ENCODE measurements around the gene NOS1AP.

Gene NOS1AP

DNA sequence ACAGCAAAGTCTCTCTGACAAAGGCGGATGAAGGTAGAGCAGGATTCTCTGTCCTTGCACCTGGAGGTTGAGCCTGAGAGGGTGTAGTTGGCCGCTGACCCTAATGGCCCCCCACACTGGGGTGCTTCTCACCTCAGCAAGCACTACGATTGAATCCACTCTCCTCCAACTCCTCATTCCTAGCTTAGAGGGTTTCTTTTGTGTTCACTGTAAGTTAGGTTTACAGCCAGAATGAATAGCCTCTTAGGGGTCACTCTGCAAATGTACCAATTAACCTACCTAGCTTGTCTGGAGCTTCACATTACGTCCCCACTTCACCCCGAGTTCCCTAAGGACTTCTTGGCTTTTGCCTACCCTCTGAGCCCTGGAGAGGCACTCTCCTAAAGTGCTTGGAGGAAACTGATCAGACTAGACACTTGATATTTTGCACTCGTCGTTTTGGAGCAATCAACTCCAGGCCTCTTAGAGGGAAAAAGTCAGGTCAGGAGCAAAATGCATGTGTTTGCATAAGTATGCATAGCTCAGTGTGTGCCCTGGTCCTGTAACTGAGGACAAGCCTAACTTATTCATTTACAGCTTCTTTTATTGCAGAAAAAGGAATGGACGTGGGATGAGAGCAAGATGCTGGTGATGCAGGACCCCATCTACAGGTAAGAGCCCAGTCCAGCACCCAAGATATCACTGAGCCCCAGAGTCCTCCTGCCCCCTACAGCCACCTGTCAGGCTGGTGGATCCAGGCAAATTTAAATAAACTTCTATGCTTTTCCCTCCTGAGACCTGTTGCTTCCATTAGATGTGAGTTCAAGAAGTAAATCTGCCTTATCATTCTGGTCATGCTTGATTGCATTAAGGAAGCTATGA lies 230.8 kb downstream of the NOS1AP start:
- no peak for DNase-seq (ENCODE audit: low read depth)
- no peak overlapping the region for H3K4me3 ChIP-seq (ENCODE audit: low read depth, low read length)

DNA sequence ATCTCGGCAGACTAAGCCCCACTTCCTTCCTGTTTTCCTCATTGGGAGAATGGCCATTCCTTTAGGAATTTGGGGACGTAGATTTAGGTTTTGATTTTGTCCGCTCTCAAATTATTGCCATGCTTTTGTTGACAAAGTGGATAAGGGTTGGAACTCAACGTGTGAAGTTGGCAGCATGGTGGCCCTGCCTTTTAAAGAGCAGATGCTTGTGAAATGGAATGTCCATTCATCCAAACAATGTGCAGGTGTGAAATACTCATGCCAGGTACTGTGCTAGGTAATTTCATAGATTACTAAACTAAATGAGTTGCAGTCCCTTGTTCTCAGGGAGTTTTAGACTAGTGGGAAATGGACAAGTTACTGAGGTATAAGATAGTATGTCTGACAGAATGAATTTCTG lies 232.2 kb downstream of the NOS1AP start:
- no peak for DNase-seq (ENCODE audit: low read depth)
- H3K4me3 ChIP-seq (ENCODE audit: low read depth, low read length): no peak overlapping the region

GRCh38 chr1:162302306-162303003 lies 233.0 kb downstream of the NOS1AP start:
- H3K4me3 ChIP-seq (ENCODE audit: low read depth, low read length): no peak overlapping the region
- no peak for DNase-seq (ENCODE audit: low read depth)

GRCh38 chr1:162303004-162303344 lies 233.5 kb downstream of the NOS1AP start:
- H3K4me3 ChIP-seq (ENCODE audit: low read depth, low read length): no peak overlapping the region
- peak; percentile 74 for DNase-seq (ENCODE audit: low read depth)

- no peak overlapping the region for H3K4me3 ChIP-seq (ENCODE audit: low read depth, low read length)
- no peak for DNase-seq (ENCODE audit: low read depth)
These were observed 235.2 kb downstream of the NOS1AP start for GRCh38 chr1:162304736-162305135.

DNA sequence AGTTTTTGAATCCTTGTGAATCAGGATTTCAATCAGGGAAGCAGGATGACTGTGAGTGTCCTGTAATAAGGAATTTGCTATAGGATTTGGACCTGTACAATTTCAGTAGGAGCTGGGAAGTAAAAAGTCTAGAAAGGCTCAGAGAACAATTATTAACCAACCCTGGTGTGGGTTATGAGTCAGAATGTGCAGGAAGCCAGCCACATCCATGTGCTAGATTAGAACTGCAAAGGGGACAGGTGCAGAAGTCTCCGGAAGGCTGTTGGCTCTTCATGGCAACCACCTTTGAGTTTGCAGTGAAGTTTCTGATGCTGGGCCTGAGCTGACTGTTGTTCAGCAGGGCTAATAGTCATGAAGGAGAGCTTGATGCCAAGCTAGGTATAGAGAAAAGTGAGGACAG lies 236.5 kb downstream of the NOS1AP start:
- H3K4me3 ChIP-seq (ENCODE audit: low read depth, low read length): no peak overlapping the region
- DNase-seq (ENCODE audit: low read depth): no peak

DNA sequence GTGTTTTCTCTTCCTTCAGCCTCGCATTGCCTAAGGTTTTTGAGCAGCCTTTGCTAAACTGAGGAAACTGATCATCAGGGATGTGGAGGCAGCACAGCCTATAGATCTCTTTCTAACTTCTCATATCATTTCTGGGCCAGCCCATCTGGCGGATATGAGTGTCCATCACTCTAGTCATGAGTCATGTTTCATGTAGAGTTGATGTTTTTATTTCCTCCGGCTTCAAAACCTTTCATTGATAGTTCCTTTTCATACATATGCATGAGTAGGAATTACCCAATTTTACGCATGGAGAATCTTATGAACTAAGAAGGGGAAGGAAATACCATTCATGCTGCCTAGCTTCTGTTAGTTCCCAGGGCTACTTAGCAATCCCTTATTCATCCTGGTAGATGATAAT lies 240.8 kb downstream of the NOS1AP start:
- DNase-seq (ENCODE audit: low read depth): no peak
- no peak overlapping the region for H3K4me3 ChIP-seq (ENCODE audit: low read depth, low read length)

DNA sequence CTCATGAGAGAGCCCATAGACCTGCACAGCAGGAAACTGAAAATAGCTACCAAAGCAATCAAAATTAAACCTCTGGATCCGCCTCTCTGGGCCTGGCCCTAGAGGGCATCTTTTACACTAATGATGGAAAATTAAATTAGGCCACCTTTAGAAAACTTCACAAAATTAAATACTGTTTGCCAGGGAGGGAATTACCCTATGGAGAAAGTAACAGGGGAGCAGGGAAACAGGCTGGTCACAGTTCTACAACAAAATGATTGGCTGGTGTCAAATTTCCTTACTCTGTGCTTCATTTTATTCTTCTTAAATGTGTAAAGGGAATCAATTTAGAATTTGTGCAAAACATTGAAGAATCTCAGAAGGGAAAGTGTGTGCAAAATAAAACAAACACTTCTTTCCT lies 244.7 kb downstream of the NOS1AP start:
- H3K4me3 ChIP-seq (ENCODE audit: low read depth, low read length): no peak overlapping the region
- DNase-seq (ENCODE audit: low read depth): no peak

- no peak overlapping the region for H3K4me3 ChIP-seq (ENCODE audit: low read depth, low read length)
These were observed 246.2 kb downstream of the NOS1AP start for GRCh38 chr1:162315673-162316072.

DNA sequence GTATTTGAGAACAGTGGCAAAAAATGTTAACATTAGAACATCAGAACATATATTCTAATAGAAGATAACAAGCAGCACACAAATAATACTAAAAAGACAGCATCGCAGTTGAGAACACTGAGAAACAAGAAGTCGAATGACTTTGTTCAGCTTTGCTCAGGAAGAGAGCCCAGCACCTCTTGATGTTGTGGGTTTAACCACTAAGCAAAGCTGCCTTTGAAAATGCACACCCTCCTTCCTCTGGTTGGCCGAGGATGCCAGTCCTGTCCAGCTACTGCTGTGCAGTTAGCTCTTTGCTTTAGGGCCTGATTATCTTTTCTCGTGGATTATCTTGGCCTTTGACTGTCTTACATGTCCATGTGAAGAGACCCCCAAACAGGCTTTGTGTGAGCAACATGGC lies 246.7 kb downstream of the NOS1AP start:
- H3K4me3 ChIP-seq (ENCODE audit: low read depth, low read length): no peak overlapping the region
- DNase-seq (ENCODE audit: low read depth): no peak

More at GRCh38 chr1:162315673-162316072, 246.2 kb downstream of the NOS1AP start:
- no peak for DNase-seq (ENCODE audit: low read depth)

GRCh38 chr1:162317621-162318020 lies 248.1 kb downstream of the NOS1AP start:
- no peak for DNase-seq (ENCODE audit: low read depth)

GRCh38 chr1:162319493-162320175 lies 250.1 kb downstream of the NOS1AP start:
- peak; percentile 44 for DNase-seq (ENCODE audit: low read depth)
- no peak overlapping the region for H3K4me3 ChIP-seq (ENCODE audit: low read depth, low read length)

More at GRCh38 chr1:162317621-162318020, 248.1 kb downstream of the NOS1AP start:
- H3K4me3 ChIP-seq (ENCODE audit: low read depth, low read length): no peak overlapping the region

GRCh38 chr1:162321809-162322422 lies 252.4 kb downstream of the NOS1AP start:
- no peak for DNase-seq (ENCODE audit: low read depth)
- H3K4me3 ChIP-seq (ENCODE audit: low read depth, low read length): no peak overlapping the region

DNA sequence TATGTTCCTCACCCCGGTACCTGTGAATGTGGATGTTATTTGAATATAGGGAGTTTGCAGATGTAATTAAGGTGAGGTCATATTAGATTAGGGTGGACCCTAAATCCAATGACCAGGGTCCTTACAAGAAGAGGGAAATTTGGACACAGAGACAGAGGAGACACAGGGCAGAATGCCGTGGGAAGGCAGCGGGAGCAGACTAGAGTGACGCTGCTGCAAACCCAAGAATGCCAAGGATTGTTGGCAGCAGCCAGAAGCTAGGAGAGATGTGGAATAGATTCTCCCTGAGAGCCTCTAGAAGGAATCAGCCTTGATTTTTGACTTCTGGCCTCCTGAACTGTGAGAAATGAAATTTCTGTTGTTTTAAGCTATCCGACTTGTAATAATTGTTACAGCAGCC lies 253.5 kb downstream of the NOS1AP start:
- H3K4me3 ChIP-seq (ENCODE audit: low read depth, low read length): no peak overlapping the region
- no peak for DNase-seq (ENCODE audit: low read depth)

DNA sequence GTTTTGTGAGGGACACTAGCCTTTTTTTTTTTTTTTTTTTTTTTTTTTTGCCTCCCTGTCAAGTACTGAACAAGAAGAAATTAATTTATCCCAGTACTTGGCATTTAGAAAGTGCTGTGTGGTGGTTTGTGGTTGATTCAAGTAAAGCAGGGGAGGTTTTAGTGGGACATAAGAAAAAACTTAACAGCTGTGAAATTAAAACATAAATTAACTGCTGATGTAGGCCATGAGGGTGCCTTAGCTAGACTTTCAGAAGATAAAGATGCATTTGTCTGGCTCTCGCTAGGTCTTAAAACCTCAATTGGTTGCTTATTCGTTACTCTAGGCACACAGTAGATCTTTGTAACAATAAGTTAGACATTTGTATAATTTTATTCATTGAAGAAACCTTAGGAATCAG lies 254.9 kb downstream of the NOS1AP start:
- no peak for DNase-seq (ENCODE audit: low read depth)
- no peak overlapping the region for H3K4me3 ChIP-seq (ENCODE audit: low read depth, low read length)

- no peak overlapping the region for H3K4me3 ChIP-seq (ENCODE audit: low read depth, low read length)
- no peak for DNase-seq (ENCODE audit: low read depth)
These were observed 257.1 kb downstream of the NOS1AP start for GRCh38 chr1:162326559-162326958.

- no peak overlapping the region for H3K4me3 ChIP-seq (ENCODE audit: low read depth, low read length)
- DNase-seq (ENCODE audit: low read depth): no peak
These were observed 257.8 kb downstream of the NOS1AP start for GRCh38 chr1:162327144-162327787.

GRCh38 chr1:162327788-162328165 lies 258.3 kb downstream of the NOS1AP start:
- no peak overlapping the region for H3K4me3 ChIP-seq (ENCODE audit: low read depth, low read length)
- DNase-seq (ENCODE audit: low read depth): no peak

DNA sequence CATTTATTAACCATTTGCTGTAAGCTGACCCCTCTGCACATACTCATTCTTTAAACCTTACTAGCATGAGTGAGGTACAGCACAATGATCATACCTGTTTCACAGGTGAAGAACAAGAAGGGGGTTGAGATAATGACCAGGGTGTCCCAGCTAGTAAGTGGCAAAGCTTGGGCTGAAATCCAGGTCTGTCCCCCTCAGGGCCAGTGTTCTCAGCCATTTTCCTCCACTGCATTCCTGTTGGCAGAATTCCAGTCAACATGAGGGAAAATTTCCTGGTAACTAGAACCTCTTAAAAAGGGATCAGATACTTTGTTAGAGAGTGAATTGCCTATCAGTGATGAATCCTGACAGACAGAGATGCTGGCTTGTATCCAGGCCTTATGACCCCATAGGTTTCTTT lies 259.0 kb downstream of the NOS1AP start:
- H3K4me3 ChIP-seq (ENCODE audit: low read depth, low read length): no peak overlapping the region
- no peak for DNase-seq (ENCODE audit: low read depth)

DNA sequence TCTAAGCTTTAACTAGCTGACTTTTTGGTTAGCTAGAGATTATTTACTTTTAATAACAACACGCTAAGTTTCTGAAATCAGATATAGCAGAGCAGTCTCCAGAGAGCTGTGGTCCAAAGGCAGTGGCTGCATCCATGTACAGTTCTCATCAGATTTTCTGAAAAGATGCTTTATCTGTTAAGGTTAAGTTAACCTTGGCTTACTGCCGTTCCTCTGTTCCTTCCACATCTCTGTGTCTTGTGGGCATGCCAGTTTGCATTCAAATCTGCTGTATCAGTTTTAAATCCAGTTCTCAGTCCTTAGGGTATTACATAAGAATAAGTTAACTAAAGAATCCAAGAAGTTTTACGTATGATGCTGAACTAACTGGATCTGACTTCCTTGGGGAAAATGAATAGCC lies 260.3 kb downstream of the NOS1AP start:
- peak; percentile 76 for DNase-seq (ENCODE audit: low read depth)

More for the DNA sequence above, 260.3 kb downstream of the NOS1AP start:
- H3K4me3 ChIP-seq (ENCODE audit: low read depth, low read length): no peak overlapping the region

Measured in skeletal muscle cell (primary cell).